HG02678 (cell line): ENCODE results near the gene CDH16.
A peak's percentile ranks its signal among the peaks of the same experiment; 100 is the strongest.
"Not testable (repeated sequence)": the region's sequence is repeated elsewhere in the genome, so short reads cannot be mapped to it uniquely, and the experiment has no call there.

Experiments used
- ATAC-seq: cut with Tn5 transposase; IDR thresholded peaks from one replicate; pipeline ENCODE4 v1.9.1; 2021; ENCODE audit warnings: mild to moderate bottlenecking, moderate library complexity; ENCODE audit not compliant: unreplicated experiment

CDH16 gene

DNA sequence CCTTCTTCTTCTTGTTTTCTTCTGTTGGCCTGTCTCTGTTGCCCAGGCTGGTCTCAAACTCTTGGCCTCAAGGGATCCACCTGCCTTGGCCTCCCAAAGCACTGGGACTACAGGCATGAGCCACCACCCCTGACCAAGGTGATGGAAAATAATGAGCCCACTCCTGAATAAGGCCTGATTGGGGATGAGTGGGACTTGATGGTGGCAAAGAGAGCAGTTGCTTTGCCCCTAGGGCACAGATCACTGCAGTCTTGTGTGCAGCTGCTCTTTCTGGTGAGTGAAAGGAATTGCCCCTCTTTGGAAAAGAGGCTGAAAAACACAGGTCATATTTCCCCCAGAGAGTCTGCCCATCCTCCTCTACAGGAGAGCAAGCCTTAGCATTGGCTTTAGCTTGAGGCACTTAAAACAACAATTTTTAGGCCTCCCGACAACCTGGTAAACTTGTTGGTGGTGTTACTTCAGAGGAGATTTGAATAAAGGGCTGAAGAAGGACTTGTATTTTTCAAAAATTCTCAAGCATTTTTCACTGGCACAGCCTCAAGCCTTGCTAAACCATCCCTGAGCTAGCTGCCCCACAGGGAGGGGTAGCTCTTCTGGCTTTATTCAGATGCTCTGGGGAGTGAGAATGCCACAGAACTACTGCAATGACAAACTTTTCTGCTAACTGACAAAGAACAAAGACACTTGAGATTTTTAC is 44.5 kb downstream of the CDH16 start:
- ATAC-seq = no peak

DNA sequence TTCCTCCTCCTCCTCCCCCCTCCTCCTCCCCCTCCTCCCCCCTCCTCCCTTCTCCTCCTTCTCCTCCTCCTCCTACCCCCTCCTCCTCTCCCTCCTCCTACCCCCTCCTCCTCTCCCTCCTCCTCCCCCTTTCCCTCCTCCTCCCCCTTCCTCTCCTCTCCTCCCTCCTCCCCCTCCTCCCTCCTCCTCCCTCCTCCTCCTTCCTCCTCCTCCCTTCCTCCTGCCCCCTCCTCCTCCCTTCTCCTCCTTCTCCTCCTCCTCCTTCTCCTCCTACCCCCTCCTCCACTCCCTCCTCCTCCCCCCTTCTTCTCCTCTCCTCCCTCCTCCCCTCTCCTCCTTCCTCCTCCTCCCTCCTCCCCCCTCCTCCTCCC is 45.0 kb downstream of the CDH16 start:
- no peak for ATAC-seq

DNA sequence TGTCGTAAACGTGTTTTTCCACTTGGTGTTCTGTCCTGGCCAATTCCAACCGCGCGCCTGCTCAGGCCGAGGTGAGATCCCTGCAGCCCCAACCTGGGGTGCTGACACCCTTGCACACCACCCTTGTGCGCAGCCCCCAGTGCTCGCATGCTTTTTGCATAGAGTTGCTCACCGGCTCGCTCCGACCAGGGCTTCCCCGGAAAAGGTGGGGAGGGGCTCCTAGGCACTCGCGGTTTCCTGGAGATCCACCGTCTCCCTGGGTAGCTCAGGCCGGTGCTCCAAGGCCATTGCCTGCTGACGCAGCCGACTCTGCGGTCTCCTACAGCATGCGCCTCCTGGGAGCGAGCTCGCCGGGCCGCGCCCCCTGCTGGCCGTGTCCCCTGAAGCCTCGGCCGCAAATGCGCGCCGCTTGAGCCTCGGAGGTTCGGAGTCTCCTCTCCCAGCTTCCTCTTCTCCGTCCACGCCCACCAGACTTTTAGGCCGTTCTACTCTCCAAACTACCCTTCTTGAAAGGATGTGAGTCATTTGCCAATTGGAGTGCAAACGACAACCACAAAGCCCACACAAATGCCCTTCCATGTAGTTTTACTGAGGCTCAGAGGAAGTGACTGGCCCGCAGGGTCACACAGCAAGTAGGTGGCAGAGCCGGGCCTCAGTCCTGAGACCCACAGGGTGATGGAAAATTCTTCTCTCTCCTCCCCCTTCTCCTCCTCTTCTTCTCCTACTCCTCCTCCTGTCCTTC is 45.6 kb downstream of the CDH16 start:
- peak; percentile 87 for ATAC-seq

DNA sequence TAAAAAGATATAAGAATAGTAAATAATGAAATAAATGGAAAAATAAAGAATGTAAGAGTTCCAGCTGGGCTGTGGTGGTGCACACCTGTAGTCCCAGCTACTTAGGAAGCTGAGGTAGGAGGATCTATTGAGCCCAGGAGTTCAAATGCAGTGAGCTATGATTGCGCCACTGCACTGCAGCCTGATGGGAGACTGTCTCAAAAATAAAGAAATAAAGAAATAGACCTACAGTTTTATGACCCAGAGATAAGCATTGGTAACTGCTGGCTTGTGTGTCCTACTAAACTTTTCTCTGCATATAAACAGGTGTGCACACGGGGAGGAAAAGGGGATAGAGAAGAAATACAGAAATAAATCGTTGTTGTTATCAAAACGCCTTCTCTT is 46.1 kb downstream of the CDH16 start:
- ATAC-seq = no peak

DNA sequence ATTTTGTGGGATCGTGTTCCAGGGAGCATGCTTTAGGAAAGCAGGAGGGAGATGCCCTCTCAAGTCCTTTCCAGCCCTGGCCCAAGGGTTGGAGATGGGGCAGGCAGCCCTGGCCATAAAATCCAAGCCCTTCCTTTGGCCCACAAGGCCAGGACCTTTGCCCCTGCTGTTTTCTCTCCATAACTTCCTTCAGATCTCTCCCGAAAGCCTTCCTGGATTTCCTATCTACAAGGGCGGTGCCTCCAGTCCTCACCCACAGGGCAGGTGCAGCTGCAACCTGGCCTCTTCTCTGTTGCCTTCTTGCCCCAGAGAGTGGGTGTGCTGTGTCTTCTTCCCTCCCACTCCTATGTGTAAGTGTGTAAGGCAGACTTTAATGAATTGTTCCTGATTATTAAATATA is 46.8 kb downstream of the CDH16 start:
- ATAC-seq = no peak

DNA sequence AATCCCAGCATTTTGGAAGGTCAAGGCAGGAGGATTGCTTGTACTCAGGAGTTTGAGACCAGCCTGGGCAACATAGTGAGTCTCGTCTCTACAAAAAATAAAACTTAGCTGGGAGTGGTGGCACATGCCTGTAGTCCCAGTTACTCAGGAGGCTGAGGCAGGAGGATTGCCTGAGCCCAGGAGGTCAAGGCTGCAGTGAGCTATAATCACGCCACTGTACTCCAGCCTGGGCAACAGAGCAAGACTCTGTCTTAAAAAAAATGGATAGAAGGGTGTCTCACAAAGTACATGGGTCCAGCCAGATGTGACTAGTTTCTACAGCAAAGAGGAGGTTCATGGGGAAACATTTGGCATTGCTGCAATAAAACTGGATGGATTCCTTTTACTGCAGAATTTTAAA is 47.3 kb downstream of the CDH16 start:
- ATAC-seq = not testable (repeated sequence)

DNA sequence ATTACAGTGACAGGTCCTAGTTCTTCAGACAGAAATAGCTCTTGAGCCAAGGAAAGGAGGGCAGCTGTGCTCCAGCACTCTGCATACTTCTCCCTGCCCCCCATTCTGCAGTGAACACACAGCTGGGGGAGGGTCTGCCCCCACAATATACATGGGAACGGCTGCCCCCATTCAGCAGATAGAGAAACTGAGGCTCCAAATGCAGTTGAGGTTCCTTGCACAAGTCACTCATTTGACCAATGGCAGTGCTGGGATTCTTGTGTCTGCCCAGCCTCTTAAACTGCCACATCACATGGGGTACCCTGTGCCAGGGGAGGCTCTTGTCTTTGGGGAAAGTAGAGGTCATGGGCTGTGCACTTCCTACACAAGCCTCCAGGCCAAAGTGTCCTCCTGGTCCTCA is 49.3 kb downstream of the CDH16 start:
- no peak for ATAC-seq

DNA sequence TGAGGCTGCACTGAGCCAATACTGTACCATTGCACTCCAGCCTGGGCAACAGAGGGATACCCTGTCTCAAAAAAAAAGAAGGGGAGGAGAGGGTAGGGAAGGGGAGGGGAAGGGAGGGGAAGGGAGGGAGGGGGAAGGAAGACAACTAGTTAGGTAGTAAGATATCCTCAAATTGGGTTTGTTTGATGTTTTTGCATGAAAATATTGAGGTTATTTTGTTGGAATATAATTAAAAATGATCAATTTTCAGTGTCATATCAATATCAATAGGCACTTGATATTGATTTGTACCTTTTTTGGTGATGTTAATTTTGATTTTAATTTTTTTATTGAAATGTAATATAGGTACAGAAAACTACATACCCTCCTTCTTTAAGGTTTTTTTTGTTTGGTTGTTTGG is 55.0 kb downstream of the CDH16 start:
- ATAC-seq = no peak

DNA sequence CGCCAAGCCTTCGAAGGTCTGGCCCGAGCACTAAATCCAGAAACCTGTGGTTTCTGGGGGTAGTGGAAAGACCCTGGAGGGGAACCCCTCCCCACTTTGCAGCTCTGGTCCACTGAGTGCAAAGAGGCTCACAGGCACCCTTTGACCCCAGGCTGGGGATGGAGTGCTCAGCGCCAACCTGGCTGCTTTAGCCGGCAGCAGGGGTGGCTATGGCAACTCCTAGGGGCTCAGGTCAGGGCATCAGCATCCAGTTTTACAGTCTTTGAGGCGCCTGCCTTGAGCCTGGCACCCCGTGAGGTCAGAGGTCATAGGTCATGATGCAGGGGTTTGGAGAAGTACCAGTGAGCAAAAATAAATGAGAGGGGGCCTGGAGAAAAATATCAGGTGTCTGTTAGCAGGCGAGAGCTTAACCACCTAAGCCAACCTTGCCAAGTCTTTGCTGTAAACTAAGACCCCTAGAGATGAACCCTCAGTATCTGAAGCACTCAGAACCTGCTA is 56.6 kb downstream of the CDH16 start:
- no peak for ATAC-seq

DNA sequence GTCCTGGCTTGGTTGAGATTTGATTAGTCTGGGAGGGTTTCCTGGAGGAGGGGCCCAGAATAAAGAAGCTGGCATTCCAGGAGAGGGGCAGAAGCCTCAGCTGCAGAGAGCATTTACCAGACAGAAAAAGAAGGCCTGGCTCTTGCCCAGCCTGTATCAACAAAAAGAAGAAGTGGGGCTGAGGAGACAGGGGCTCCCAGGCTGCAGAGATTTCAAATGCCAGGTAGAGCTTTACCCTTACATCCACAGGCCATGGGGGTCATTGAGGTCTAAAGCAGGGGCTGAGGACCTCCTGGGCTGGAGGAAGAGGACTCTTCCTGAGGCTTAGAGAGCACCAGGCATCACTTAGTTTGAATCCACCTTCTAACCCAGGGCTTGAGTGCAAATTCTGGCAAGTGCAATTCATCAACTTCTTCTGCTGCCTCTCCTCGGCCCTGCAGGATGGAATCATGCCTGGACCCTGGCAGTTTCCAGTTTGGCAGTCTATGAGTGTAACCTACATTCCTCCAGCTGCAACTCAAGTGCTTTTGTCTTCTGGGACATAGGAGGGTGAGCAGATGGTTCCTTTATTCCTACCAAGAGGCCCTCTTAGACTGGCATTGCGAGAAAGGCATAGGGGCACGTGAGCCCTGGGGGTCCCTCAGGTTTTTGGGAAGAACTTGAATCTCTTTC is 59.2 kb downstream of the CDH16 start:
- ATAC-seq = no peak

DNA sequence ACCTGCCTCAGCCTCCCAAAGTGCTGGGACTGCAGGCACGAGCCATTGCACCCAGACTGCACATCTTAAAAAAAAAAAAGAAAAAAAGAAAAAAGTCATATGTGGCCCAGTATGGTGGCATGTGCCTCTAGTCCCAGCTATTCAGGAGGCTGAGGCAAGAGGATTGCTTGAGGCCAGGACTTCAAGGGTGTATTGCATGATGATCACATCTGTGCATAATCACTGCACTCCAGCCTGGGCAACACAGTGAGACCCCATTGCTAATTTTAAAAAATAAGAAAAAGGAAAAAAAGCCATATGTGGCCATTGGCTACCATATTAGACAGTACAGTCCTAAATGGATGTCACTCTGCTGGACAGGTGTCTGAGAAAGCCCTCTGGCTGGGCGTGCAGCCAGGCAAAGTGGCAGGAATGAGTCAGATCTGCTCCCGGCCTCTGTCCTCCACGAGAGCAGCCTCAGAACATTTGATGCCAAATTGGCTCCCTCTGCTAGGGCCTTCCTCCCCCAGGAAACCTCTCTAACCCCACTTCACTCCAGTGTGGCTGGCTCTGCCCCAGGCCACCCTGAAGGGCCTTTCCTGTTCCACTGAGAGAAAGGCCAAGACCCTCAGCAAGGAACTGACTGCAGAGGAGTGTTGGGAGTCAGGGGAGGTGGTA is 59.8 kb downstream of the CDH16 start:
- no peak for ATAC-seq
